Neuronal stem cell (in vitro differentiated cells): Measurements from ENCODE around the gene THEM5.

ENCODE experiments used
- DNase-seq: peaks from one replicate; pipeline ENCODE4 v3.0.0-alpha.2; 2013; ENCODE audit warnings: low spot score
- H2AFZ ChIP-seq: one replicate; pipeline ENCODE4 v1.6.1; 2013; ENCODE audit warnings: mild to moderate bottlenecking, low read length, inconsistent platforms
- H2AK5ac ChIP-seq: 2 replicates; pipeline ENCODE4 v1.6.1; 2013; ENCODE audit warnings: low read depth, mild to moderate bottlenecking, inconsistent platforms, low read length, moderate library complexity, mixed read lengths
- H2BK120ac ChIP-seq: 2 replicates; pipeline ENCODE4 v1.6.1; 2013; ENCODE audit warnings: low read depth, mild to moderate bottlenecking, inconsistent platforms, low read length, moderate library complexity, mixed read lengths
- H2BK12ac ChIP-seq: one replicate; pipeline ENCODE4 v1.6.1; 2013; ENCODE audit warnings: low read length, inconsistent platforms
- H2BK15ac ChIP-seq: 2 replicates; pipeline ENCODE4 v1.6.1; 2013; ENCODE audit warnings: mild to moderate bottlenecking, low read length, inconsistent platforms, mixed read lengths
- H2BK5ac ChIP-seq: one replicate; pipeline ENCODE4 v1.6.1; 2013; ENCODE audit warnings: inconsistent platforms, mild to moderate bottlenecking, low read length, moderate library complexity
- H3K14ac ChIP-seq: one replicate; pipeline ENCODE4 v1.6.1; 2013; ENCODE audit warnings: low read length, inconsistent platforms
- H3K18ac ChIP-seq: 2 replicates; pipeline ENCODE4 v1.6.1; 2013; ENCODE audit warnings: low read length, inconsistent platforms
- H3K23ac ChIP-seq: 2 replicates; pipeline ENCODE4 v1.6.1; 2013; ENCODE audit warnings: low read depth, mild to moderate bottlenecking, mixed read lengths, low read length, inconsistent platforms; ENCODE audit not compliant: poor library complexity
- H3K27ac ChIP-seq: replicated peaks from 3 replicates; pipeline ENCODE4 v1.5.1; 2013; ENCODE audit warnings: low read length, inconsistent platforms
- H3K27me3 ChIP-seq, 3 experiments: 2 replicates each; pipeline ENCODE4 v1.6.1; 2013; ENCODE audit warnings: low read length in 3 of 3, mild to moderate bottlenecking in 2 of 3, inconsistent platforms in 1 of 3, low read depth in 1 of 3, mixed read lengths in 1 of 3, moderate library complexity in 1 of 3; ENCODE audit not compliant: control insufficient read depth in 3 of 3, insufficient read depth in 3 of 3
- H3K36me3 ChIP-seq, 2 donors: replicated peaks in 1 of 2; 2 replicates each; pipeline ENCODE4 v1.6.1; 2013; ENCODE audit warnings: low read length in 2 of 2; ENCODE audit not compliant: control insufficient read depth in 2 of 2, insufficient read depth in 2 of 2
- H3K4ac ChIP-seq: 2 replicates; pipeline ENCODE4 v1.6.1; 2013; ENCODE audit warnings: inconsistent platforms, mild to moderate bottlenecking, low read length, moderate library complexity
- H3K4me1 ChIP-seq, 2 donors: 1 replicate in 1 of 2; 2 replicates in 1 of 2; pipeline ENCODE4 v1.6.1; 2013; ENCODE audit warnings: low read length in 2 of 2, low read depth in 1 of 2; ENCODE audit not compliant: control insufficient read depth in 2 of 2, insufficient read depth in 1 of 2
- H3K4me2 ChIP-seq: one replicate; pipeline ENCODE4 v1.6.1; 2013; ENCODE audit warnings: mild to moderate bottlenecking, low read length, inconsistent platforms; ENCODE audit not compliant: insufficient read depth, poor library complexity, severe bottlenecking
- H3K4me3 ChIP-seq, 2 donors: 2 replicates each; pipeline ENCODE4 v1.5.1; 2013; ENCODE audit warnings: low read length in 2 of 2, mild to moderate bottlenecking in 2 of 2, inconsistent platforms in 1 of 2, moderate library complexity in 1 of 2
- H3K79me1 ChIP-seq: one replicate; pipeline ENCODE4 v1.6.1; 2013; ENCODE audit warnings: low read depth, mild to moderate bottlenecking, inconsistent platforms, low read length, moderate library complexity
- H3K9ac ChIP-seq: one replicate; pipeline ENCODE4 v1.6.1; 2013; ENCODE audit warnings: mild to moderate bottlenecking, low read depth, low read length, inconsistent platforms; ENCODE audit not compliant: poor library complexity
- H3K9me3 ChIP-seq, 2 donors: replicated peaks in 1 of 2; 2 replicates each; pipeline versions ENCODE3 to v1.6.1; 2013; ENCODE audit warnings: low read length in 2 of 2, mild to moderate bottlenecking in 2 of 2, inconsistent platforms in 1 of 2, low read depth in 1 of 2, mixed read lengths in 1 of 2, moderate library complexity in 1 of 2; ENCODE audit not compliant: control insufficient read depth in 2 of 2, insufficient read depth in 1 of 2
- H4K8ac ChIP-seq: one replicate; pipeline ENCODE4 v1.6.1; 2013; ENCODE audit warnings: low read depth, mild to moderate bottlenecking, inconsistent platforms, low read length, moderate library complexity
- H4K91ac ChIP-seq: one replicate; pipeline ENCODE4 v1.6.1; 2013; ENCODE audit warnings: low read length, low read depth, mild to moderate bottlenecking, inconsistent platforms; ENCODE audit not compliant: poor library complexity
- WGBS, 2 donors: extraction: QIAGEN DNeasy Blood & Tissue Kit; methylation state at CpG; one replicate each; pipeline ENCODE4 v1.1.7; 2013; ENCODE audit warnings: missing lambda C conversion rate in 2 of 2, mixed read lengths in 1 of 2; ENCODE audit not compliant: insufficient read length in 2 of 2, insufficient replicate concordance in 1 of 2; ENCODE audit errors: extremely low coverage in 2 of 2; 5-methylcytosine and 5-hydroxymethylcytosine counted together

Gene THEM5

DNA sequence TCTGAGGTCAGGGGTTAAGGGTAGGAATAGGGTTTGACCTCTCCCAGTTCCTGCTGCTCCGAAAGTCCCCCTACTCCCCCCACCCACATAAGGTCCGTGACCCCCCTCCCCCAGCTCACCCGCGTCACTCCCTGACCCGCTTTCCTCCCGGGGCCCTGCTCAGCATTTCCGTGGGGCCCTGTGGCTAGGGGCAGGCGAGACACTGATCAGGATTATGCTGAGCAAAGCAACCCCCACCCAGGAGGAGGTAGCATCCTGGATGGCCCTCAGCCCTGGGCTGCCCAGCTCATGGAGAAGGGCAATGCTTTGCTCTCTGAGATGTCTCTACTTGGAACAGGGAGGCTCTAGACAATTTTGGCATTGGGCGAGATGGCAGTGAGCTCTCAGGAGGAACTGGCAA, 25.7 kb downstream of the THEM5 start:
- Histone ChIP-seq H3K27me3 (peaks cover 0 to 58% (median 0%) of the 10 kb centered on the region in 3 experiments), H3K18ac (peak overlapping the region; percentile 97), H2AFZ (peak overlapping the region; percentile 0), H3K4me1 (peaks cover 18 to 23% of the 10 kb centered on the region in 2 donors), H3K9ac (peak overlapping the region; percentile 63), H3K36me3 (no peaks in the 10 kb centered on the region), H4K8ac (peak overlapping the region; percentile 43), H2BK12ac (peak overlapping the region; percentile 99), H4K91ac (no peak overlapping the region), H3K4ac (no peak overlapping the region), H2AK5ac (peak overlapping the region; percentile 97), H3K4me3 (no peak overlapping the region), H3K14ac (peak overlapping the region; percentile 89), H3K79me1 (no peaks in the 10 kb centered on the region), H2BK5ac (peak overlapping the region; percentile 39), H2BK15ac (peak overlapping the region; percentile 94), H3K27ac (no peak overlapping the region), H3K4me2 (no peak overlapping the region), H2BK120ac (no peak overlapping the region), H3K23ac (no peak overlapping the region), H3K9me3 (no peaks in the 10 kb centered on the region)
- no peak for DNase-seq
- no CpG with 5 or more reads among the region's 9 CpGs for WGBS, 2 donors

DNA sequence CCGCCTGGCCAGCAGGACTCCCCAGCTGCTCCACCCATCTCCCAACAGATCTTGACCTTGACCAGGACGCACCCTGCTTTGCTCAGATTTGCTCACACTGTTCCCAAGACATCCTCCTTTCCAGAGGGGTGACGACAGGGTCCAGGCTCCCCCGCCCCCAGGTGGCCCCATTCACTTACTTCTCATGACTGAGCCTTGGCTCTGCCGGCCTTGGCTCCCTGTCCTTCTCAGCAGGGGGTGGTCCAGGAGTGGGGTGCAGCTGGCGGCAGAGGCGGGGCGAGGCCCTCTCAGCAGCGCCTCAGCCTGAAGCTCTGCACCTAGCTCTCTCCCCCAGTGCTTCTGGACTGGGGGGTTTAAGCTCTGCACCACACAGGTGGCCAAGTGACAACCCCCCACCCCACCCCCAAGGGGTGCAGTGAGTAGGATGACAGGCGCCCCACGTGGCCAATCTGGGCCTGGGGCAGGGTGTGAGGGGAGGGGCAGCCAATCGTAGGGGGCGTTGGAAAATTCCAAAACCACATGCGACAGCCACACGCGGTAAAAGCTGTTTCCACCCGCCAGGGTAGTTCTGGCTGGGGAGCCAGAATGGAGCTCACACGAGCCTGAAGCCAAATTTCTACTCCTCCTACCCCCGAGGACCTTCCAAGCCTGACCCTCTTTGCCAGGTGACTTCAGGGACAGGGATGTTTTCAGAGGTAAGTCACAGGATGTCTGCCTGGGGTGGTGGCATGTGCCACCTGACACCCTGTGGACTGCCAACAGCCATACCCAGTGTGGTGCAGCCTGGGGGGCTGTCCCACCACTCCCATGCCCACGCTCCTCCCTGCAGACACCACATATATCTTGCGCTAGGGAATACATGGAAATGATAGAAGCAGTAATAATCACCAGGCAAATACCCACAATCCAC, 27.5 kb downstream of the THEM5 start:
- DNase-seq: no peak
- H3K27me3 ChIP-seq: peaks cover 0 to 57% (median 0%) of the 10 kb centered on the region in 3 experiments
- no peak overlapping the region for H3K23ac ChIP-seq
- H3K27ac ChIP-seq: no peak overlapping the region
- peak overlapping the region; percentile 35 for H3K18ac ChIP-seq
- H2BK120ac ChIP-seq: no peak overlapping the region
- H3K9ac ChIP-seq: no peak overlapping the region
- H3K36me3 ChIP-seq: no peaks in the 10 kb centered on the region
- peak overlapping the region; percentile 17 for H3K14ac ChIP-seq
- H4K91ac ChIP-seq: no peak overlapping the region
- H2BK12ac ChIP-seq: no peak overlapping the region
- peak overlapping the region; percentile 58 for H2BK5ac ChIP-seq
- H3K79me1 ChIP-seq: no peaks in the 10 kb centered on the region
- H2BK15ac ChIP-seq: peak overlapping the region; percentile 50
- H4K8ac ChIP-seq: no peak overlapping the region
- H2AFZ ChIP-seq: no peak overlapping the region
- H3K9me3 ChIP-seq: no peaks in the 10 kb centered on the region
- H3K4me2 ChIP-seq: no peak overlapping the region
- WGBS, 2 donors: no CpG with 5 or more reads among the region's 21 CpGs
- no peak overlapping the region for H3K4ac ChIP-seq
- H3K4me3 ChIP-seq: no peak overlapping the region
- peaks cover 18 to 27% of the 10 kb centered on the region in 2 donors for H3K4me1 ChIP-seq
- no peak overlapping the region for H2AK5ac ChIP-seq

DNA sequence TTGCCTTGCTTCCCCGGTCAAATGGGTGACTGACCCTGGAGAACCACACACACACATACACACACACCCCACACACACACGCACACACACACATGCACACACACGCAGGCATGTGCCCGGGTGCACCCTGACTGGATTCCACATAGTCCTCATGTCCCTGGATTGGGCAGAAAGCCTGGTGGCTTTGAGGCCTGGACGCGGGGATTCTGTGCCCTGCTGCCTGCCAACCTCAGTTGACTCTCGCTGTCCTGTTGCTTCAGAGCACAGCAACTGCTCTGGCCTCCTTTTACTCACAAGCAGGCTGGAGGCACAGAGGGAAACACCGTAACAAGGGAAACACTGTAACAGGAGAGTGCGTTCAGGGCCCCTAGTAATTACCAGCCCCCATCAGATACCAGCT, 28.3 kb downstream of the THEM5 start:
- Histone ChIP-seq H2BK12ac (no peak overlapping the region), H3K36me3 (no peaks in the 10 kb centered on the region), H3K14ac (no peak overlapping the region), H3K9ac (no peak overlapping the region), H3K4me3 (no peak overlapping the region), H3K4me1 (peaks cover 18 to 26% of the 10 kb centered on the region in 2 donors), H3K9me3 (no peaks in the 10 kb centered on the region), H2AFZ (no peak overlapping the region), H2BK5ac (no peak overlapping the region), H3K4ac (no peak overlapping the region), H2BK15ac (peak overlapping the region; percentile 76), H3K18ac (peak overlapping the region; percentile 27), H3K4me2 (no peak overlapping the region), H4K91ac (no peak overlapping the region), H3K27me3 (peaks cover 0 to 62% (median 0%) of the 10 kb centered on the region in 3 experiments), H3K27ac (no peak overlapping the region), H4K8ac (no peak overlapping the region), H2AK5ac (no peak overlapping the region), H2BK120ac (no peak overlapping the region), H3K23ac (no peak overlapping the region), H3K79me1 (no peaks in the 10 kb centered on the region)
- WGBS, 2 donors: no CpG with 5 or more reads among the region's 9 CpGs
- DNase-seq: no peak

DNA sequence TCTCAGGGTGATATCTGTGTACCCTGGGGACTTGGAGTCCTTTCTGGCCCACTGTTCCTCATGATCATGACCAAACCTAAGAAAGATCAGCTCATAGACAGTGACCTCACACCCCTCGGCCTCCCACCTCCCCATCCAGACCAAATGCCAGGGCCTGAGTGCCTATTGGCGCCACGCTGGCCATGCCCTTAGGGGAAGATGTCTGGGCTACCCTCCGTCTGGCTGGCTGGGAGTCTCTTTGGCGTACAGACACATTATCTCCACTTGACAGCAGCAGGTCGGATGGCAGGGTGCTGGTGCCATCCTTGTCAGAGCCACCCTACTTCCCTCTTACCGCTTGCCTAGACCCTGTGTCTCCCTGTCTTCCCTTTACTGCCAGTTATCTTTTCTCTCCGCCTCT, 30.3 kb downstream of the THEM5 start:
- Histone ChIP-seq H3K18ac (no peak overlapping the region), H3K36me3 (no peaks in the 10 kb centered on the region), H2AFZ (no peak overlapping the region), H3K4me3 (no peak overlapping the region), H2BK15ac (no peak overlapping the region), H4K8ac (no peak overlapping the region), H3K27ac (no peak overlapping the region), H3K4me1 (peaks cover 4 to 11% of the 10 kb centered on the region in 2 donors), H4K91ac (no peak overlapping the region), H3K79me1 (no peaks in the 10 kb centered on the region), H2BK12ac (no peak overlapping the region), H3K4me2 (no peak overlapping the region), H3K4ac (no peak overlapping the region), H3K9me3 (no peaks in the 10 kb centered on the region), H3K27me3 (peaks cover 0 to 81% (median 0%) of the 10 kb centered on the region in 3 experiments), H3K14ac (no peak overlapping the region), H2AK5ac (no peak overlapping the region), H2BK5ac (no peak overlapping the region), H3K23ac (no peak overlapping the region), H3K9ac (no peak overlapping the region), H2BK120ac (no peak overlapping the region)
- no peak for DNase-seq
- WGBS, 2 donors: no CpG with 5 or more reads among the region's 8 CpGs
